Measurements from ENCODE around the gene PAM.

- TF ChIP-seq CTCF (IDR thresholded peaks at IDR 0.05) (no peak), POLR2AphosphoS5 (IDR thresholded peaks at IDR 0.05) (no peak), POLR2A (IDR thresholded peaks at IDR 0.05) (no peak)
These were observed 101.3 kb downstream of the PAM start for GRCh38 chr5:102856389-102856777.

Data from breast epithelium (tissue), 3 donors.